IMR-90 (cell line): ENCODE data around the gene IMPG1.

Experiments used
- CEBPB ChIP-seq: IDR thresholded peaks from 2 replicates; pipeline ENCODE4 v1.6.1; 2012; ENCODE audit warnings: low read depth, low read length, improper control_type of control experiment
- CHD1 ChIP-seq: IDR thresholded peaks from 2 replicates; pipeline ENCODE4 v1.6.1; 2012; ENCODE audit warnings: low read depth, low read length, improper control_type of control experiment
- CTCF ChIP-seq: conservative IDR thresholded peaks from 2 replicates; pipeline ENCODE4 v1.5.1; 2012; ENCODE audit warnings: mild to moderate bottlenecking, low read depth, low read length, improper control_type of control experiment
- MAFK ChIP-seq: IDR thresholded peaks from 2 replicates; pipeline ENCODE4 v1.6.1; 2012; ENCODE audit warnings: low read depth, low read length, improper control_type of control experiment
- MAZ ChIP-seq: IDR thresholded peaks from 2 replicates; pipeline ENCODE4 v1.6.1; 2012; ENCODE audit warnings: low read depth, mild to moderate bottlenecking, low read length, improper control_type of control experiment, moderate library complexity, borderline replicate concordance
- MXI1 ChIP-seq: IDR thresholded peaks from 2 replicates; pipeline ENCODE4 v1.6.1; 2012; ENCODE audit warnings: low read depth, mild to moderate bottlenecking, low read length, moderate library complexity, borderline replicate concordance
- NFE2L2 ChIP-seq: fragments of 150-350 bp; IDR thresholded peaks from 2 replicates; pipeline ENCODE4 v1.6.1; 2016; ENCODE audit warnings: low read depth, mild to moderate bottlenecking, low read length
- POLR2A ChIP-seq: IDR thresholded peaks from 2 replicates; pipeline ENCODE4 v1.6.1; 2012; ENCODE audit warnings: mild to moderate bottlenecking, low read depth, low read length
- RAD21 ChIP-seq: IDR thresholded peaks from 2 replicates; pipeline ENCODE4 v1.6.1; 2012; ENCODE audit warnings: low read length, improper control_type of control experiment
- USF2 ChIP-seq: fragments of 150-350 bp; IDR thresholded peaks from 2 replicates; pipeline ENCODE4 v1.6.1; 2017; ENCODE audit warnings: mild to moderate bottlenecking, antibody characterized with exemption, low read length, low read depth

DNA sequence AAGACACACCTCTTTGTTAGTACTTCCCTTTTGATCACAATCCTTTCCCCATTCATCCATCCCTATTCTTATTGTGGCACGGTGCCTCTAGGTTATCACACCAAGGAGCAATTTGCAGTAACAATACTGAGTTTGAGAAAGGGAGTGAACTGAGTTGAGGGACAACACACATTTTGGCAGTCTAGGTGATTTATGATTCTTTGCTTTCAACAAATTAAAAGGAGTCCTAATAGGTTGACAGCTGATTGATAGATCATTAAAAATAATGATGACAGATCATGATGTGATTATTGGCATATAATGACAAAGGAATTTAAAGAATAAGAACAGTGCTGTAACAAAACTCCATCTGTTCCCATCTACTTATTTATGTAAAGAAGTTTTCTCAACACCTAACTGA, 36.7 kb downstream of the IMPG1 start:
- TF ChIP-seq RAD21 = no peak
- TF ChIP-seq POLR2A = no peak
- no peak for TF ChIP-seq MAZ
- no peak for TF ChIP-seq MXI1
- no peak for TF ChIP-seq CTCF
- no peak for TF ChIP-seq NFE2L2
- TF ChIP-seq CEBPB = no peak
- TF ChIP-seq USF2 = no peak
- TF ChIP-seq MAFK = no peak
- no peak for TF ChIP-seq CHD1
